HEK293T (cell line): ENCODE results near the gene XYLT2.

ENCODE experiments used
- CTCF ChIA-PET: fragments of 350-600 bp; formaldehyde crosslinking; extraction: SDS; loops from one replicate; lab custom pipeline; 2021; ENCODE audit warnings: antibody characterized with exemption, inconsistent platforms; lab: Yijun Ruan, JAX
- POLR2A ChIA-PET: fragments of 350-600 bp; formaldehyde crosslinking; extraction: SDS; loops from one replicate; lab custom pipeline; 2020; ENCODE audit warnings: antibody characterized with exemption, inconsistent platforms; lab: Yijun Ruan, JAX
- DNase-seq: peaks from one replicate; pipeline ENCODE4 v3.0.0; 2012; ENCODE audit warnings: mixed read lengths; ENCODE audit errors: extremely low spot score
- ARNT ChIP-seq: fragments of 450-650 bp; IDR thresholded peaks from 2 replicates; pipeline ENCODE4 v1.6.1; 2017; ENCODE audit warnings: mild to moderate bottlenecking
- BHLHE40 ChIP-seq: fragments of 450-650 bp; IDR thresholded peaks from 2 replicates; pipeline ENCODE4 v1.6.1; 2016; ENCODE audit warnings: mild to moderate bottlenecking, moderate library complexity, borderline replicate concordance
- CTBP1 ChIP-seq: fragments of 450-650 bp; IDR thresholded peaks from 2 replicates; pipeline ENCODE4 v1.6.1; 2016; ENCODE audit warnings: borderline replicate concordance
- ELF4 ChIP-seq: fragments of 450-650 bp; IDR thresholded peaks from 2 replicates; pipeline ENCODE4 v1.6.1; 2017; ENCODE audit warnings: antibody characterized with exemption
- FOXA1 ChIP-seq: fragments of 450-650 bp; IDR thresholded peaks from 2 replicates; pipeline ENCODE4 v1.6.1; 2016; ENCODE audit warnings: mild to moderate bottlenecking
- FOXK2 ChIP-seq: fragments of 450-650 bp; IDR thresholded peaks from 2 replicates; pipeline ENCODE4 v1.6.1; 2016; ENCODE audit warnings: mild to moderate bottlenecking
- FOXM1 ChIP-seq: fragments of 450-650 bp; IDR thresholded peaks from 2 replicates; pipeline ENCODE4 v1.6.1; 2017; ENCODE audit warnings: mild to moderate bottlenecking, borderline replicate concordance
- HDGF ChIP-seq: fragments of 450-650 bp; IDR thresholded peaks from 2 replicates; pipeline ENCODE4 v1.6.1; 2017; ENCODE audit warnings: antibody characterized with exemption, borderline replicate concordance
- L3MBTL2 ChIP-seq: fragments of 450-650 bp; conservative IDR thresholded peaks from 2 replicates; pipeline ENCODE4 v1.6.1; 2016; ENCODE audit warnings: mild to moderate bottlenecking
- LEF1 ChIP-seq: fragments of 450-650 bp; IDR thresholded peaks from 2 replicates; pipeline ENCODE4 v1.6.1; 2017; ENCODE audit warnings: mild to moderate bottlenecking, borderline replicate concordance
- NFRKB ChIP-seq: fragments of 450-650 bp; IDR thresholded peaks from 2 replicates; pipeline ENCODE4 v1.6.1; 2016; ENCODE audit warnings: mild to moderate bottlenecking, moderate library complexity
- PKNOX1 ChIP-seq: fragments of 450-650 bp; IDR thresholded peaks from 2 replicates; pipeline ENCODE4 v1.6.1; 2016
- SP1 ChIP-seq: fragments of 450-650 bp; IDR thresholded peaks from 2 replicates; pipeline ENCODE4 v1.6.1; 2017
- SUZ12 ChIP-seq: fragments of 450-650 bp; IDR thresholded peaks from 2 replicates; pipeline ENCODE4 v1.6.1; 2016; ENCODE audit warnings: mild to moderate bottlenecking
- TARDBP ChIP-seq: fragments of 450-650 bp; IDR thresholded peaks from 2 replicates; pipeline ENCODE4 v1.6.1; 2016
- ZNF384 ChIP-seq: fragments of 450-650 bp; IDR thresholded peaks from 2 replicates; pipeline ENCODE4 v1.6.1; 2016

The XYLT2 gene

GRCh38 chr17:50362661-50363060 lies 16.7 kb downstream of the XYLT2 start:
- TF ChIP-seq BHLHE40 (no peak), CTBP1 (no peak), LEF1 (no peak), HDGF (no peak), ARNT (no peak), L3MBTL2 (no peak), ELF4 (no peak), SP1 (no peak), NFRKB (no peak), FOXK2 (no peak)
- POLR2A ChIA-PET, result interaction anchor here (0.9 to 3.7 kb wide), 7 partner anchors 10 to 121 kb away, joined by 3 to 17 read pairs (median 12); partner anchors contain the start of genes EME1, LRRC59, MRPL27 and XYLT2
- CTCF ChIA-PET, result interaction anchor here (0.8 to 2.5 kb wide), 18 partner anchors 8 to 416 kb away, joined by 3 to 13 read pairs (median 5); partner anchors contain the start of genes ACSF2, COL1A1, EME1 and MRPL27
- DNase-seq, result no peak

GRCh38 chr17:50363217-50364060 lies 17.5 kb downstream of the XYLT2 start:
- TF ChIP-seq LEF1, result no peak
- TF ChIP-seq HDGF, result no peak
- no peak for TF ChIP-seq FOXK2
- TF ChIP-seq SUZ12, result no peak
- TF ChIP-seq FOXM1, result no peak
- no peak for DNase-seq
- POLR2A ChIA-PET, result interaction anchor here (1.0 to 3.7 kb wide), 6 partner anchors 9 to 120 kb away, joined by 3 to 17 read pairs (median 13); partner anchors contain the start of genes EME1, LRRC59, MRPL27 and XYLT2
- CTCF ChIA-PET, result interaction anchor here (1.0 to 2.0 kb wide), 4 partner anchors 7 to 58 kb away, joined by 3 to 7 read pairs (median 4); no protein-coding TSS in a partner anchor

- ChIA-PET POLR2A (interaction anchor here (1.3 to 3.7 kb wide), 3 partner anchors 8 to 33 kb away, joined by 3 to 17 read pairs (median 15); partner anchors contain the start of genes EME1, LRRC59 and MRPL27), CTCF (interaction anchor here (1.0 kb wide), 1 partner anchor 32 kb away, joined by 3 read pairs; no protein-coding TSS in a partner anchor)
- no peak for TF ChIP-seq FOXK2
- no peak for TF ChIP-seq L3MBTL2
- no peak for TF ChIP-seq FOXA1
- no peak for TF ChIP-seq LEF1
- no peak for TF ChIP-seq ARNT
- no peak for TF ChIP-seq ZNF384
- TF ChIP-seq ELF4, result no peak
- no peak for TF ChIP-seq SUZ12
- no peak for TF ChIP-seq BHLHE40
- TF ChIP-seq CTBP1, result no peak
- no peak for TF ChIP-seq HDGF
- no peak for TF ChIP-seq NFRKB
- TF ChIP-seq TARDBP, result no peak
- no peak for TF ChIP-seq SP1
- TF ChIP-seq PKNOX1, result no peak
- TF ChIP-seq FOXM1, result no peak
- DNase-seq, result no peak
These were observed 18.1 kb downstream of the XYLT2 start for GRCh38 chr17:50364061-50364458.

- ChIA-PET CTCF (interaction anchor here (1.1 kb wide), 1 partner anchor 61 kb away, joined by 3 read pairs; no protein-coding TSS in a partner anchor), POLR2A (interaction anchor here (1.6 kb wide), 1 partner anchor 33 kb away, joined by 3 read pairs; the partner anchor contains the start of gene LRRC59)
- no peak for DNase-seq
- TF ChIP-seq ARNT (no peak), ZNF384 (no peak), SP1 (no peak), L3MBTL2 (no peak), HDGF (no peak), NFRKB (no peak), FOXA1 (no peak), SUZ12 (no peak), PKNOX1 (no peak), FOXK2 (no peak)
These were observed 18.8 kb downstream of the XYLT2 start for GRCh38 chr17:50364715-50365114.

DNA sequence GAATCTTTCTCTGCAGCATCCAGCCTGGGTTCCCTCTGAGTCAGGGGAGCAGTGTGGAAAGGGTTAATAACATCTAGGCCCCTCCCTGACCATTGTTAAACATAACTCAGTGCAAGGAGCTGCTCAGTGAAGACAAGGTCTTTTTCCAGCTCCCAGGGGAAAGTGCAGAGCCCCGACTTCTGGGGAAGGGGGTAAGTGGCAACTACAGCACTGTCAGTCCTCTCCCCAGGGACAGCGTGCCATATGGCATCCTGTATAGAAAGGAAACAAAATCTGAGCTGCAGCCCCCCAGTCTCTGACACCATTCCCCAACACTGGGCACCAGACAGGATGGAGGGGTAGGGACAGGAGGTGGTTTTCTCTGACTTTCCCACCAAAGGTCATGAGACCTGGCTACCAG lies 19.2 kb downstream of the XYLT2 start:
- CTCF ChIA-PET, result interaction anchor here (1.1 kb wide), 1 partner anchor 61 kb away, joined by 3 read pairs; no protein-coding TSS in a partner anchor
- POLR2A ChIA-PET, result interaction anchor here (0.7 to 1.6 kb wide), 4 partner anchors 16 to 114 kb away, joined by 3 to 6 read pairs (median 3); partner anchors contain the start of genes ACSF2 and LRRC59
- TF ChIP-seq ELF4, result no peak
- TF ChIP-seq TARDBP, result no peak
- TF ChIP-seq L3MBTL2, result no peak
- TF ChIP-seq LEF1, result no peak
- TF ChIP-seq HDGF, result no peak
- TF ChIP-seq BHLHE40, result no peak
- TF ChIP-seq ZNF384, result no peak
- no peak for TF ChIP-seq FOXM1
- TF ChIP-seq ARNT, result no peak
- no peak for DNase-seq

GRCh38 chr17:50365649-50366393 lies 19.9 kb downstream of the XYLT2 start:
- TF ChIP-seq FOXK2 (no peak), BHLHE40 (no peak), SP1 (no peak), TARDBP (no peak), FOXM1 (no peak), ZNF384 (no peak), PKNOX1 (no peak), ARNT (no peak), ELF4 (no peak), NFRKB (no peak), FOXA1 (no peak), SUZ12 (no peak), LEF1 (no peak), L3MBTL2 (no peak), HDGF (no peak), CTBP1 (no peak)
- CTCF ChIA-PET, result no interaction called here
- POLR2A ChIA-PET, result interaction anchor here (0.7 to 1.6 kb wide), 4 partner anchors 17 to 114 kb away, joined by 3 to 6 read pairs (median 3); partner anchors contain the start of genes ACSF2 and LRRC59
- no peak for DNase-seq
